Measurements from ENCODE around the gene SPARCL1. TPM values are rescaled to one million over a fixed set of nuclear protein-coding genes. Genes with fewer than 3 reads are reported as not detected.

SPARCL1 gene
- polyA plus RNA-seq, 3 donors = 144 to 416 (median 337) TPM

GRCh38 chr4:87543835-87544461 is 14.8 kb upstream of the SPARCL1 start:
- 23 to 42% (median 25%) methylated on average over 3 of the region's 3 CpGs for WGBS, 3 donors
- no peak overlapping the region for H3K27ac ChIP-seq (ENCODE audit: low read depth, low read length)

- H3K27ac ChIP-seq (ENCODE audit: low read depth, low read length) = no peak overlapping the region
Measured at GRCh38 chr4:87542734-87543312, 13.6 kb upstream of the SPARCL1 start.

- 66 to 73% (median 66%) methylated on average over 6 of the region's 6 CpGs for WGBS, 3 donors
- no peak overlapping the region for H3K27ac ChIP-seq (ENCODE audit: low read depth, low read length)
Measured at GRCh38 chr4:87541956-87542709, 13.0 kb upstream of the SPARCL1 start.

GRCh38 chr4:87541521-87541920 is 12.3 kb upstream of the SPARCL1 start:
- H3K27ac ChIP-seq (ENCODE audit: low read depth, low read length) = no peak overlapping the region
- 53 to 84% (median 75%) methylated on average over 4 of the region's 4 CpGs for WGBS, 3 donors

- H3K27ac ChIP-seq (ENCODE audit: low read depth, low read length) = no peak overlapping the region
- WGBS, 3 donors = 68 to 75% (median 70%) methylated on average over 15 of the region's 15 CpGs
Measured at GRCh38 chr4:87540146-87541058, 11.2 kb upstream of the SPARCL1 start.

GRCh38 chr4:87532907-87533306 is 3.7 kb upstream of the SPARCL1 start:
- H3K27ac ChIP-seq (ENCODE audit: low read depth, low read length) = no peak overlapping the region
- 82 to 97% (median 95%) methylated on average over 1 of the region's 1 CpG for WGBS, 3 donors

- 72 to 83% (median 74%) methylated on average over 1 of the region's 1 CpG for WGBS, 3 donors
- no peak overlapping the region for H3K27ac ChIP-seq (ENCODE audit: low read depth, low read length)
Measured at GRCh38 chr4:87532109-87532508, 2.9 kb upstream of the SPARCL1 start.

- no peak overlapping the region for H3K27ac ChIP-seq (ENCODE audit: low read depth, low read length)
- WGBS, 3 donors = 65 to 66% (median 65%) methylated on average over 5 of the region's 5 CpGs
Measured at GRCh38 chr4:87531621-87532020, 2.4 kb upstream of the SPARCL1 start.

GRCh38 chr4:87530868-87531267 is 1.7 kb upstream of the SPARCL1 start:
- H3K27ac ChIP-seq (ENCODE audit: low read depth, low read length) = no peak overlapping the region
- 34 to 45% (median 37%) methylated on average over 4 of the region's 4 CpGs for WGBS, 3 donors

- no peak overlapping the region for H3K27ac ChIP-seq (ENCODE audit: low read depth, low read length)
- 41 to 78% (median 50%) methylated on average over 1 of the region's 1 CpG for WGBS, 3 donors
Measured at GRCh38 chr4:87530229-87530628, 1.1 kb upstream of the SPARCL1 start.

GRCh38 chr4:87527431-87528220 is 1.6 kb downstream of the SPARCL1 start:
- 21 to 43% (median 31%) methylated on average over 2 of the region's 2 CpGs for WGBS, 3 donors
- no peak overlapping the region for H3K27ac ChIP-seq (ENCODE audit: low read depth, low read length)

- no peak overlapping the region for H3K27ac ChIP-seq (ENCODE audit: low read depth, low read length)
- WGBS, 3 donors = 32 to 62% (median 38%) methylated on average over 3 of the region's 3 CpGs
Measured at GRCh38 chr4:87525636-87526295, 3.4 kb downstream of the SPARCL1 start.

- no peak overlapping the region for H3K27ac ChIP-seq (ENCODE audit: low read depth, low read length)
- WGBS, 3 donors = 50 to 96% (median 72%) methylated on average over 2 of the region's 2 CpGs
Measured at GRCh38 chr4:87524456-87524855, 4.7 kb downstream of the SPARCL1 start.

GRCh38 chr4:87523307-87523706 is 5.9 kb downstream of the SPARCL1 start:
- WGBS, 3 donors = 60 to 72% (median 61%) methylated on average over 4 of the region's 4 CpGs
- no peak overlapping the region for H3K27ac ChIP-seq (ENCODE audit: low read depth, low read length)

- WGBS, 3 donors = 35 to 49% (median 44%) methylated on average over 3 of the region's 3 CpGs
- H3K27ac ChIP-seq (ENCODE audit: low read depth, low read length) = no peak overlapping the region
Measured at GRCh38 chr4:87521757-87522374, 7.3 kb downstream of the SPARCL1 start.

- 26 to 61% (median 27%) methylated on average over 1 of the region's 1 CpG for WGBS, 3 donors
- no peak overlapping the region for H3K27ac ChIP-seq (ENCODE audit: low read depth, low read length)
Measured at GRCh38 chr4:87521319-87521718, 7.9 kb downstream of the SPARCL1 start.

GRCh38 chr4:87517621-87518020 is 11.6 kb downstream of the SPARCL1 start:
- 81 to 91% (median 86%) methylated on average over 2 of the region's 2 CpGs for WGBS, 3 donors
- H3K27ac ChIP-seq (ENCODE audit: low read depth, low read length) = no peak overlapping the region
